HepG2 (cell line): Measurements from ENCODE around the gene IL16. TPM values are rescaled to one million over a fixed set of nuclear protein-coding genes. Genes with fewer than 3 reads are reported as not detected.
"Not testable (repeated sequence)": the region's sequence is repeated elsewhere in the genome, so short reads cannot be mapped to it uniquely, and the experiment has no call there.

Experiments used
- ATAC-seq: fragments of 200-7000 bp; cut with Tn5 transposase; 3 replicates; pipeline ENCODE4 v1.9.1; 2020; ENCODE audit warnings: mild to moderate bottlenecking, moderate library complexity
- BruUV-seq: library from RNA; stranded (reverse); fragments of 400-500 nt; replicated peaks from 2 replicates; lab custom pipeline; 2021; lab: Mats Ljungman, UMichigan
- CTCF ChIA-PET: fragments of 300-600 bp; formaldehyde crosslinking; extraction: SDS; loops from one replicate; lab custom pipeline; 2021; ENCODE audit warnings: low total read pairs, inconsistent platforms, low intra/inter-chr PET ratio; lab: Yijun Ruan, JAX
- POLR2A ChIA-PET: fragments of 350-600 bp; sonication (Branson Sonifier 250); formaldehyde crosslinking; loops from one replicate; lab custom pipeline; 2020; ENCODE audit warnings: antibody characterized with exemption, inconsistent platforms; lab: Yijun Ruan, JAX
- DNase-seq: peaks from one replicate; pipeline ENCODE4 v3.0.0-alpha.2; 2015; ENCODE audit warnings: low spot score
- FAIRE-seq: peaks from 3 replicates; lab custom pipeline; 2011; peaks lifted over from hg19 to GRCh38; lab: Jason Lieb, UNC
- H2AFZ ChIP-seq: one replicate; pipeline ENCODE4 v1.6.1; 2011; ENCODE audit warnings: low read length, inconsistent platforms
- H3K27ac ChIP-seq: fragments of 300-600 bp; 3 replicates; pipeline ENCODE4 v1.8.0; 2011; ENCODE audit warnings: mixed run types, mild to moderate bottlenecking, mixed read lengths, low read length, inconsistent platforms; ENCODE audit not compliant: insufficient read depth; ENCODE audit errors: extremely low read length
- H3K27me3 ChIP-seq, 2 experiments: fragments of 200-600 bp in 1 of 2; 2 replicates in 1 of 2; 3 replicates in 1 of 2; pipeline versions ENCODE4 v1.6.0 to v1.8.0; 2011; ENCODE audit warnings: low read length in 2 of 2, mild to moderate bottlenecking in 2 of 2, moderate library complexity in 2 of 2, inconsistent platforms in 1 of 2; ENCODE audit not compliant: insufficient read depth in 2 of 2, control insufficient read depth in 1 of 2
- H3K36me3 ChIP-seq, 2 experiments: fragments of 200-600 bp in 1 of 2; replicated peaks in 1 of 2; 2 replicates in 1 of 2; 3 replicates in 1 of 2; pipeline versions ENCODE4 v1.5.1 to v1.8.0; 2011; ENCODE audit warnings: low read length in 2 of 2, inconsistent platforms in 1 of 2; ENCODE audit not compliant: insufficient read depth in 2 of 2, control insufficient read depth in 1 of 2
- H3K4me1 ChIP-seq: 2 replicates; pipeline ENCODE4 v1.5.1; 2012; ENCODE audit warnings: low read length, inconsistent platforms; ENCODE audit not compliant: insufficient read depth
- H3K4me2 ChIP-seq: 2 replicates; pipeline ENCODE4 v1.6.0; 2011; ENCODE audit warnings: low read depth, low read length, inconsistent platforms
- H3K4me3 ChIP-seq, 3 experiments: fragments of 200-600 bp in 1 of 3; sonication (generic), shearing (Covaris generic) in 1 of 3; replicated peaks in 1 of 3; 2 replicates each; pipeline ENCODE4 v1.5.1; 2011 to 2016; ENCODE audit warnings: low read length in 3 of 3, inconsistent platforms in 2 of 3, low read depth in 2 of 3, mild to moderate bottlenecking in 2 of 3, control low read depth in 1 of 3, mixed read lengths in 1 of 3; ENCODE audit not compliant: insufficient read depth in 1 of 3
- H3K79me2 ChIP-seq: one replicate; pipeline ENCODE4 v1.6.1; 2011; ENCODE audit warnings: low read length, inconsistent platforms; ENCODE audit not compliant: insufficient read depth
- H3K9ac ChIP-seq: 2 replicates; pipeline ENCODE4 v1.6.0; 2011; ENCODE audit warnings: mild to moderate bottlenecking, low read depth, low read length, inconsistent platforms; ENCODE audit not compliant: insufficient read depth
- H3K9me3 ChIP-seq: 2 replicates; pipeline ENCODE4 v1.5.1; 2012; ENCODE audit warnings: mild to moderate bottlenecking, low read length
- H4K20me1 ChIP-seq: 2 replicates; pipeline ENCODE4 v1.6.0; 2011; ENCODE audit warnings: inconsistent platforms, mild to moderate bottlenecking, low read length, moderate library complexity; ENCODE audit not compliant: insufficient read depth
- NR2F1 ChIP-seq, 2 experiments: fragments of 450-650 bp in 1 of 2; formaldehyde crosslinking in 1 of 2; IDR thresholded peaks; 2 replicates each; pipeline versions ENCODE4 v1.5.0 to v1.6.1; 2016 to 2020; ENCODE audit warnings: mild to moderate bottlenecking in 1 of 2, missing compliant biosample characterization in 1 of 2, missing genetic modification reagents in 1 of 2, moderate library complexity in 1 of 2
- RAD21 ChIP-seq: fragments of 450-650 bp; formaldehyde crosslinking; IDR thresholded peaks from 2 replicates; pipeline ENCODE4 v1.5.0; 2020; ENCODE audit warnings: mild to moderate bottlenecking
- ZNF143 ChIP-seq: sonication (generic); formaldehyde crosslinking; IDR thresholded peaks from 2 replicates; pipeline ENCODE4 v1.4.0; 2020; ENCODE audit warnings: missing genetic modification reagents
- WGBS: methylation state at CpG from one replicate; pipeline ENCODE4 v1.1.6; 2017; ENCODE audit warnings: low lambda C conversion rate; 5-methylcytosine and 5-hydroxymethylcytosine counted together
- in situ Hi-C: cut with HindIII; loops from 2 replicates; pipeline ENCODE4 v1.10.0; 2017; ENCODE audit warnings: low pct_unique_long_range_greater_than_20kb; ENCODE audit not compliant: extremely low pct_ligation_motif_present
- intact Hi-C: fragments of 100-400 bp; cut with micrococcal nuclease; formaldehyde crosslinking; loops from one replicate; pipeline ENCODE4 v1.10.0; 2022; ENCODE audit not compliant: unreplicated experiment
- polyA plus RNA-seq, 8 experiments: library from polyadenylated mRNA; depleted of rRNA in 3 of 8; stranded (reverse) in 7 of 8; unstranded in 1 of 8; fragments of >200 nt; fragmentation: Illumina TruSeq in 4 of 8; extraction: Trizol in 4 of 8; gene quantifications; 2 replicates each; pipeline versions ENCODE4 v1.2.1 to v1.2.3, GENCODE V29; 2011 to 2016; ENCODE audit warnings: low read depth in 4 of 8, missing spikeins in 1 of 8, mixed read lengths in 1 of 8; ENCODE audit not compliant: insufficient read depth in 1 of 8
- total RNA-seq, 5 experiments: library from RNA; depleted of rRNA; stranded (reverse); fragments of >200 nt; fragmentation: Illumina TruSeq; extraction: Trizol; gene quantifications; 2 replicates each; pipeline ENCODE4 v1.2.3, GENCODE V29; 2016; ENCODE audit warnings: low read depth in 1 of 5
- TF ChIP-seq, protein P1 (sequence below): sonication (generic); formaldehyde crosslinking; IDR thresholded peaks from 2 replicates; pipeline ENCODE4 v1.4.0; 2020; ENCODE audit warnings: mild to moderate bottlenecking, missing genetic modification reagents

Gene IL16
- total and polyA plus RNA-seq, 2 of the 13 experiments (the other 11 are each of a cell fraction or from before 2014, with no cell fraction given), result 0.03 TPM; not detected in 1

DNA sequence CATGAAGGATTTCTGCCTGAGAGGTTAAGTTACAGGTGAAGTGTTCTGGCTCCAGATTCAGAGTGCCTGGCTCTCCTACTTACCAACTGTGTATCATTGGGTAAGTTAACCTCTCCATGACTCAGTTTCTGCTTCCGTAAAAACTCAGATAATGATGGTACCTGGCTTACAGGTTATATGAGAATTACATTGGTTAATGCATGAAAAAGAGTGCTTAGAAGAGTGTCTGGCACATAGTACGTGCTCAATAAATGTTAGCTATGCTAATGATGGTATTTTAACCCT, 38.8 kb upstream of the IL16 start:
- DNase-seq (no peak), ATAC-seq (no peak), FAIRE-seq (no peak)
- TF ChIP-seq RAD21 (CRISPR knock-in tag), result no peak
- no peak for TF ChIP-seq NR2F1 (CRISPR knock-in tag; IDR thresholded peaks at IDR 0.05)
- TF ChIP-seq, protein P1, sequence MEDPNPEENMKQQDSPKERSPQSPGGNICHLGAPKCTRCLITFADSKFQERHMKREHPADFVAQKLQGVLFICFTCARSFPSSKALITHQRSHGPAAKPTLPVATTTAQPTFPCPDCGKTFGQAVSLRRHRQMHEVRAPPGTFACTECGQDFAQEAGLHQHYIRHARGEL (CRISPR knock-in tag), result no peak
- TF ChIP-seq ZNF143 (CRISPR knock-in tag), result no peak
- Histone ChIP-seq H3K27me3 (peaks cover 0 to 6% of the 10 kb centered on the region in 2 experiments; a peak in 1 of 5 replicates), H3K4me3 (no peak overlapping the region), H3K4me2 (no peak overlapping the region), H3K36me3 (no peaks in the 10 kb centered on the region), H2AFZ (no peak overlapping the region), H4K20me1 (no peaks in the 10 kb centered on the region), H3K9ac (no peak overlapping the region), H3K79me2 (no peaks in the 10 kb centered on the region), H3K4me1 (no peaks in the 10 kb centered on the region), H3K27ac (no peak overlapping the region), H3K9me3 (no peaks in the 10 kb centered on the region)
- WGBS, result 54% methylated on average over 2 of the region's 2 CpGs
- ChIA-PET POLR2A (no interaction called here), CTCF (no interaction called here)
- in situ Hi-C loops (no loop called here), intact Hi-C loops (no loop called here)
- no TSS peak for BruUV-seq

DNA sequence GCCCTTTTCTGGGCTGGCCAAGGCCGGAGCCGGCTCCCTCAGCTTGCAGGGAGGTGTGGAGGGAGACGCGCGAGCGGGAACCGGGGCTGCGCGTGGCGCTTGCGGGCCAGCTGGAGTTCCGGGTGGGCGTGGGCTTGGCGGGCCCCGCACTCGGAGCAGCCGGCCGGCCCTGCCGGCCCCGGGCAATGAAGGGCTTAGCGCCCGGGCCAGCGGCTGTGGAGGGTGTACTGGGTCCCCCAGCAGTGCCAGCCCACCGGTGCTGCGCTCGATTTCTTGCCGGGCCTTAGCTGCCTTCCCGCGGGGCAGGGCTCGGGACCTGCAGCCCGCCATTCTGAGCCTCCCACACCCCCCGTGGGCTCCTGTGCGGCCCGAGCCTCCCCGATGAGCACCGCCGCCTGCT, 38.1 kb upstream of the IL16 start:
- H3K27ac ChIP-seq, FAIRE-seq, in situ Hi-C loops, intact Hi-C loops, H3K79me2 ChIP-seq, POLR2A ChIA-PET, H2AFZ ChIP-seq, H3K9ac ChIP-seq, ATAC-seq, BruUV-seq, H4K20me1 ChIP-seq, H3K27me3 ChIP-seq, CTCF ChIA-PET, H3K4me2 ChIP-seq, H3K36me3 ChIP-seq, H3K4me3 ChIP-seq, H3K9me3 ChIP-seq, DNase-seq, H3K4me1 ChIP-seq: not testable (repeated sequence)
- no CpG with 5 or more reads among the region's 37 CpGs for WGBS
